HEK293 (cell line): Measurements from ENCODE around the gene EBLN2.

Experiments
- CTCF ChIA-PET: fragments of 350-600 bp; formaldehyde crosslinking; extraction: SDS; loops from one replicate; lab custom pipeline; 2021; ENCODE audit warnings: antibody characterized with exemption; lab: Yijun Ruan, JAX
- POLR2A ChIA-PET: fragments of 300-600 bp; formaldehyde crosslinking; extraction: SDS; loops from one replicate; lab custom pipeline; 2020; ENCODE audit warnings: antibody characterized with exemption, inconsistent platforms; lab: Yijun Ruan, JAX
- H3K27ac ChIP-seq: fragments of 200-500 bp; sonication (Bioruptor generic); 2 replicates; pipeline ENCODE4 v1.5.1; 2014; ENCODE audit warnings: low read depth, low read length, control low read depth, inconsistent platforms; ENCODE audit errors: extremely low read depth
- H3K36me3 ChIP-seq, 2 experiments: fragments of 200-500 bp in 1 of 2; sonication (Bioruptor generic) in 1 of 2; 1 replicate in 1 of 2; 2 replicates in 1 of 2; pipeline ENCODE4 v1.5.1; 2014 to 2017; ENCODE audit warnings: inconsistent platforms in 2 of 2, low read length in 2 of 2; ENCODE audit not compliant: control insufficient read depth in 2 of 2, insufficient read depth in 1 of 2
- H3K4me1 ChIP-seq: fragments of 200-500 bp; sonication (Bioruptor generic); 2 replicates; pipeline ENCODE4 v1.5.1; 2014; ENCODE audit warnings: mild to moderate bottlenecking, low read length, inconsistent platforms; ENCODE audit not compliant: control insufficient read depth, insufficient read depth
- H3K4me3 ChIP-seq: 2 replicates; pipeline ENCODE4 v1.5.1; 2011; ENCODE audit warnings: low read depth, mild to moderate bottlenecking, control low read depth, low read length, moderate library complexity
- H3K9me3 ChIP-seq: fragments of 200-500 bp; sonication (Bioruptor generic); 2 replicates; pipeline ENCODE4 v1.5.1; 2014; ENCODE audit warnings: low read depth, low read length, inconsistent platforms; ENCODE audit not compliant: control insufficient read depth, insufficient read depth
- BCL11B ChIP-seq: fragments of 450-650 bp; formaldehyde crosslinking; IDR thresholded peaks from 2 replicates; pipeline ENCODE4 v1.5.1; 2016; ENCODE audit warnings: low read depth, missing biosample characterization, missing genetic modification characterization
- CTCF ChIP-seq: fragments of 450-650 bp; formaldehyde crosslinking; IDR thresholded peaks from 2 replicates; pipeline ENCODE4 v1.5.1; 2016; ENCODE audit warnings: missing biosample characterization, missing genetic modification characterization
- GLIS2 ChIP-seq: fragments of 450-650 bp; formaldehyde crosslinking; IDR thresholded peaks from 2 replicates; pipeline ENCODE4 v1.5.1; 2016; ENCODE audit warnings: missing biosample characterization, missing genetic modification characterization
- SETDB1 ChIP-seq: IDR thresholded peaks from one replicate; pipeline ENCODE4 v1.6.1; 2017; ENCODE audit warnings: mild to moderate bottlenecking, low read length, moderate library complexity, mixed read lengths; ENCODE audit not compliant: insufficient read length
- SP2 ChIP-seq: fragments of 450-650 bp; formaldehyde crosslinking; IDR thresholded peaks from 2 replicates; pipeline ENCODE4 v1.5.1; 2016; ENCODE audit warnings: missing biosample characterization, missing genetic modification characterization
- TSHZ1 ChIP-seq: fragments of 450-650 bp; formaldehyde crosslinking; IDR thresholded peaks from 2 replicates; pipeline ENCODE4 v1.5.1; 2016; ENCODE audit warnings: missing biosample characterization, missing genetic modification characterization, borderline replicate concordance
- YY2 ChIP-seq: fragments of 450-650 bp; formaldehyde crosslinking; IDR thresholded peaks from 2 replicates; pipeline ENCODE4 v1.5.1; 2016; ENCODE audit warnings: missing biosample characterization, missing genetic modification characterization
- ZBTB11 ChIP-seq: fragments of 450-650 bp; formaldehyde crosslinking; conservative IDR thresholded peaks from 2 replicates; pipeline ENCODE4 v1.5.1; 2016; ENCODE audit warnings: low read depth, missing biosample characterization, missing genetic modification characterization
- ZNF146 ChIP-seq: fragments of 450-650 bp; formaldehyde crosslinking; IDR thresholded peaks from 2 replicates; pipeline ENCODE4 v1.5.1; 2016; ENCODE audit warnings: missing biosample characterization, missing genetic modification characterization
- ZNF214 ChIP-seq: fragments of 450-650 bp; formaldehyde crosslinking; IDR thresholded peaks from 2 replicates; pipeline ENCODE4 v1.5.1; 2017; ENCODE audit warnings: missing biosample characterization, mild to moderate bottlenecking, missing genetic modification characterization, borderline replicate concordance
- ZNF280C ChIP-seq: fragments of 450-650 bp; formaldehyde crosslinking; IDR thresholded peaks from 2 replicates; pipeline ENCODE4 v1.5.1; 2016; ENCODE audit warnings: missing biosample characterization, missing genetic modification characterization
- ZNF366 ChIP-seq: fragments of 450-650 bp; formaldehyde crosslinking; conservative IDR thresholded peaks from 2 replicates; pipeline ENCODE4 v1.5.1; 2016; ENCODE audit warnings: missing biosample characterization, missing genetic modification characterization
- ZNF433 ChIP-seq: fragments of 450-650 bp; formaldehyde crosslinking; IDR thresholded peaks from 2 replicates; pipeline ENCODE4 v1.5.1; 2016; ENCODE audit warnings: missing biosample characterization, missing genetic modification characterization, low read depth
- ZNF518A ChIP-seq: fragments of 450-650 bp; formaldehyde crosslinking; conservative IDR thresholded peaks from 2 replicates; pipeline ENCODE4 v1.5.1; 2016; ENCODE audit warnings: low read depth, missing biosample characterization, missing genetic modification characterization
- ZNF610 ChIP-seq: fragments of 450-650 bp; formaldehyde crosslinking; IDR thresholded peaks from 2 replicates; pipeline ENCODE4 v1.5.1; 2016; ENCODE audit warnings: missing biosample characterization, missing genetic modification characterization, borderline replicate concordance
- ZNF654 ChIP-seq: fragments of 450-650 bp; formaldehyde crosslinking; IDR thresholded peaks from 2 replicates; pipeline ENCODE4 v1.5.1; 2016; ENCODE audit warnings: low read depth, missing biosample characterization, missing genetic modification characterization
- ZNF777 ChIP-seq: fragments of 450-650 bp; formaldehyde crosslinking; IDR thresholded peaks from 2 replicates; pipeline ENCODE4 v1.5.1; 2017; ENCODE audit warnings: missing biosample characterization, missing genetic modification characterization, borderline replicate concordance

The EBLN2 gene

GRCh38 chr3:73084170-73084569 lies 22.7 kb downstream of the EBLN2 start:
- Histone ChIP-seq H3K36me3 (no peaks in the 10 kb centered on the region), H3K4me3 (no peak overlapping the region), H3K27ac (no peak overlapping the region), H3K4me1 (no peaks in the 10 kb centered on the region), H3K9me3 (no peaks in the 10 kb centered on the region)
- ChIA-PET CTCF (interaction anchor here (1.2 kb wide), 1 partner anchor 236 kb away, joined by 3 read pairs; the partner anchor contains the start of gene SHQ1), POLR2A (no interaction called here)
- TF ChIP-seq ZNF433 (no peak), ZNF518A (tag by site-specific recombination) (no peak), SETDB1 (no peak), GLIS2 (tag by site-specific recombination) (no peak), ZNF214 (tag by site-specific recombination) (no peak), ZBTB11 (tag by site-specific recombination) (no peak), ZNF280C (tag by site-specific recombination) (no peak), ZNF610 (tag by site-specific recombination) (no peak), BCL11B (no peak), SP2 (tag by site-specific recombination) (no peak), ZNF146 (tag by site-specific recombination) (no peak), YY2 (no peak), ZNF366 (no peak), ZNF777 (tag by site-specific recombination) (no peak)

GRCh38 chr3:73086071-73086494 lies 24.6 kb downstream of the EBLN2 start:
- no peak overlapping the region for H3K27ac ChIP-seq
- H3K36me3 ChIP-seq = no peaks in the 10 kb centered on the region
- ChIA-PET POLR2A (interaction anchor here (0.7 kb wide), 2 partner anchors 9 to 193 kb away, joined by 3 read pairs; no protein-coding TSS in a partner anchor), CTCF (interaction anchor here (0.6 to 2.4 kb wide), 22 partner anchors 9 to 1322 kb away, joined by 3 to 17 read pairs (median 4); partner anchors contain the start of genes GXYLT2 and SHQ1)
- H3K4me1 ChIP-seq = no peaks in the 10 kb centered on the region
- no peak overlapping the region for H3K4me3 ChIP-seq
- H3K9me3 ChIP-seq = no peaks in the 10 kb centered on the region
- TF ChIP-seq TSHZ1 (tag by site-specific recombination) (no peak), ZNF654 (tag by site-specific recombination) (peak; percentile 77), ZNF366 (peak; percentile 33; the same call in 1 of the 2 replicates), CTCF (tag by site-specific recombination) (peak; percentile 39; the same call in 1 of the 2 replicates)
